ENCODE results near the gene FRMD4B.

DNA sequence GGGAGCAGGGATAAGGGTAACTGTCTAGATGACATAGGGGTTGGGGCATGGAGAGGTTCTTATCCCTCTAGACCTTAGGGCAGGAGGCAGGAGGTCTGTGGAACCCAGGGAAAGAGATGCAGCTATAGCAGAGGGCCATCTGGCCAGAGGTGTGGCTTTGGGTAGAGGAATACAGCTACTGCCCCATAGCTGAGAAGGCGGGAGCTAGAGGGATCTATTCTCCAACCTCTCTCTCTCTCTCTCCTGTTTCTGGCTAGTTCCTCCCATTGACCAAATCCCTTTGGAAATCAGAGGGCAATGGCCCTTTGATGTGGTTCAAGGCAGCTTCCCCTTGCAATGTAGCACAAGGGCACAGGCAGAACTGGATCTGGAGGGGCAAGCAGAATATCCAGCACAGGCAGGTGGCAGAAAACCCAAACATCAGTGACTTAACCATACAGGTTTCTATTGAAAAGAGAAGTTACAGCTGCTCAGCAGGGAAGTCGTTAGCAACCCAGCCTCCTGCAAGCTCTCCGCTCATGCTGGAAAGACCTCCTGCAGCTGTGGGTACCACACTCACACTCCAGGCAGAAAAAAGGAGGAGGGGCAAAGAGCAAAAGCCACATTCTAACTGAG is 241.2 kb downstream of the FRMD4B start:
- TF ChIP-seq, protein P1, sequence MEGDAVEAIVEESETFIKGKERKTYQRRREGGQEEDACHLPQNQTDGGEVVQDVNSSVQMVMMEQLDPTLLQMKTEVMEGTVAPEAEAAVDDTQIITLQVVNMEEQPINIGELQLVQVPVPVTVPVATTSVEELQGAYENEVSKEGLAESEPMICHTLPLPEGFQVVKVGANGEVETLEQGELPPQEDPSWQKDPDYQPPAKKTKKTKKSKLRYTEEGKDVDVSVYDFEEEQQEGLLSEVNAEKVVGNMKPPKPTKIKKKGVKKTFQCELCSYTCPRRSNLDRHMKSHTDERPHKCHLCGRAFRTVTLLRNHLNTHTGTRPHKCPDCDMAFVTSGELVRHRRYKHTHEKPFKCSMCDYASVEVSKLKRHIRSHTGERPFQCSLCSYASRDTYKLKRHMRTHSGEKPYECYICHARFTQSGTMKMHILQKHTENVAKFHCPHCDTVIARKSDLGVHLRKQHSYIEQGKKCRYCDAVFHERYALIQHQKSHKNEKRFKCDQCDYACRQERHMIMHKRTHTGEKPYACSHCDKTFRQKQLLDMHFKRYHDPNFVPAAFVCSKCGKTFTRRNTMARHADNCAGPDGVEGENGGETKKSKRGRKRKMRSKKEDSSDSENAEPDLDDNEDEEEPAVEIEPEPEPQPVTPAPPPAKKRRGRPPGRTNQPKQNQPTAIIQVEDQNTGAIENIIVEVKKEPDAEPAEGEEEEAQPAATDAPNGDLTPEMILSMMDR (IDR thresholded peaks at IDR 0.05): no peak
- no peak for TF ChIP-seq POLR2A (IDR thresholded peaks at IDR 0.05)

Measured in adrenal gland (tissue), 5 donors.